HG02759 (cell line): Measurements from ENCODE around the gene PBX1.
"Not testable (repeated sequence)": the region's sequence is repeated elsewhere in the genome, so short reads cannot be mapped to it uniquely, and the experiment has no call there.

Source experiments
- ATAC-seq: cut with Tn5 transposase; IDR thresholded peaks from one replicate; pipeline ENCODE4 v1.9.1; 2021; ENCODE audit warnings: mild to moderate bottlenecking, moderate library complexity; ENCODE audit not compliant: unreplicated experiment

Gene PBX1

GRCh38 chr1:164589408-164589807, 30.4 kb downstream of the PBX1 start:
- no peak for ATAC-seq

GRCh38 chr1:164589961-164590507, 31.1 kb downstream of the PBX1 start:
- ATAC-seq, result no peak

GRCh38 chr1:164590592-164590991, 31.6 kb downstream of the PBX1 start:
- ATAC-seq, result no peak

GRCh38 chr1:164591858-164592257, 32.9 kb downstream of the PBX1 start:
- no peak for ATAC-seq

GRCh38 chr1:164592634-164593033, 33.6 kb downstream of the PBX1 start:
- ATAC-seq, result no peak

GRCh38 chr1:164595212-164595611, 36.2 kb downstream of the PBX1 start:
- ATAC-seq, result no peak

- no peak for ATAC-seq
Observed at GRCh38 chr1:164596172-164596571, 37.2 kb downstream of the PBX1 start.

- no peak for ATAC-seq
Observed at GRCh38 chr1:164598719-164599118, 39.7 kb downstream of the PBX1 start.

GRCh38 chr1:164599272-164599671, 40.3 kb downstream of the PBX1 start:
- ATAC-seq, result no peak

GRCh38 chr1:164601399-164602100, 42.6 kb downstream of the PBX1 start:
- ATAC-seq, result no peak

GRCh38 chr1:164602101-164602422, 43.1 kb downstream of the PBX1 start:
- no peak for ATAC-seq

GRCh38 chr1:164602480-164603093, 43.6 kb downstream of the PBX1 start:
- no peak for ATAC-seq

GRCh38 chr1:164603805-164604204, 44.8 kb downstream of the PBX1 start:
- not testable (repeated sequence) for ATAC-seq

- no peak for ATAC-seq
Observed at GRCh38 chr1:164604541-164604940, 45.6 kb downstream of the PBX1 start.

- no peak for ATAC-seq
Observed at GRCh38 chr1:164605254-164606091, 46.5 kb downstream of the PBX1 start.

GRCh38 chr1:164607351-164607750, 48.4 kb downstream of the PBX1 start:
- no peak for ATAC-seq

- ATAC-seq, result no peak
Observed at GRCh38 chr1:164608651-164609057, 49.7 kb downstream of the PBX1 start.

- ATAC-seq, result no peak
Observed at GRCh38 chr1:164609089-164609488, 50.1 kb downstream of the PBX1 start.

GRCh38 chr1:164610538-164611222, 51.7 kb downstream of the PBX1 start:
- ATAC-seq, result no peak

- ATAC-seq, result no peak
Observed at GRCh38 chr1:164611754-164612642, 53.0 kb downstream of the PBX1 start.
